HG03469 (cell line): Measurements from ENCODE around the gene ENHO.
"Not testable (repeated sequence)": the region's sequence is repeated elsewhere in the genome, so short reads cannot be mapped to it uniquely, and the experiment has no call there.

Experiments
- ATAC-seq: cut with Tn5 transposase; IDR thresholded peaks from one replicate; pipeline ENCODE4 v1.9.1; 2021; ENCODE audit warnings: mild to moderate bottlenecking, moderate library complexity, moderate number of reproducible peaks; ENCODE audit not compliant: unreplicated experiment

Gene ENHO

GRCh38 chr9:34532041-34532440, 9.3 kb upstream of the ENHO start:
- not testable (repeated sequence) for ATAC-seq

GRCh38 chr9:34526026-34526425, 3.2 kb upstream of the ENHO start:
- ATAC-seq, result no peak

GRCh38 chr9:34524349-34524748, 1.6 kb upstream of the ENHO start:
- no peak for ATAC-seq

DNA sequence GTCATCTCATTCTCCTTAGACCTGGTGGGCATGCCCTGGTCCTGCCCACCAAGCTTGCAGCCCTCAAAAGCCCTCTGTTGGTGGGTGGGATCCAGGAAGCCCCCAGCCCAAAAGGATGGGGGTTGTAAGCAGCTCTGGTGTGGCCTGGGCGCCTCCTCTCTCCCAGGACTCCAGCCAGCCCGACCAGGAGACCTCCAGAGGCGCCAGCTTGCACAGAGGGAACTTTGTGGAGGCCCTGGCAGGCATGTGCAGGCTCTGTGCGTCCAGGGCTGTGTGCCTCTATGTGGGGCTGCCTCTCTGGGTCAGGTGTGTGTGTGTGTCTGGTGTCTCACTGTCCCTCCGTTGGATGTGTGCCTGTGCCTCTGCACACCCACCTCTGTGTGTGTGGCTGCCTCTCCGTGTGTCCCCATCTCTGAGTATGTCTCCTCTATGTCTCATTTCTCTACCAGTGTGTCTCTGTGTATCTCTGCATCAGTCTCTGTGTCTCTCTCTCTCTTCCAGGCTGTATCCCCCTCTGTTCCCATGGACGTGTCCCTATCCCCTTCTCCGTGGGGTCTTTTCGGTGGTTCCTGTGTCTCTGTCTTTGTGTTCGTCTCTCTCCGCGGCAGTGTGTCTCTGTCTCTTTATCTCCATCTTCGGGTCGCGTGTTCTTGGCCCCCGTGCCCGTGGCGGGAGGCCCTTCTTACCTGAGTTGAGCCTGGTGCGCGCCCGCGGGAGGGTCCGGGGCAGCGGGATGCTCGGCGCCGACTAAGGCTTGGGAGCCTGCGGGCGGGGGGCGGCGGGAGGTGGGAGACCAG, 501 bp downstream of the ENHO start:
- no peak for ATAC-seq

- no peak for ATAC-seq
These were observed 1.3 kb downstream of the ENHO start for GRCh38 chr9:34521406-34522045.

- no peak for ATAC-seq
These were observed 2.0 kb downstream of the ENHO start for GRCh38 chr9:34520505-34521385.

DNA sequence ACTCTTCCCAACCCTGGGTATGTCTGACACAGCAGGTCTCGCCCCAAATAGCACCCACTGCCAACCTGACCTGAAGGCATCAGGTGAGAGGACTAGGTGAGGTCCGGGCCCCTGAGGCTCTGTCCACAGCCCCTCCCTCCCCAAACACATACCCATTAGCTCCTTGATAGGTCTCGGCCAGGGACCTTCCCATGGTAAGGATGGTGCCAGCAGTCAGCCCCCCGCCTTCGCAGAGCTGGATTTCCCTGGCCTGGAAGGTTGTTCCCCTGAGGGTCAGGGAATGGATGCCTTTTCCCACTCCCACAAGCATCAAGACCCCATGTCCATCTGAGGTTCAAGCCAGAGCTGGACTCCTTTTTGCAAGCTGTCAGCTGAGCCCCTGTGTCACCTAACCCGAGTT, 2.7 kb downstream of the ENHO start:
- no peak for ATAC-seq

DNA sequence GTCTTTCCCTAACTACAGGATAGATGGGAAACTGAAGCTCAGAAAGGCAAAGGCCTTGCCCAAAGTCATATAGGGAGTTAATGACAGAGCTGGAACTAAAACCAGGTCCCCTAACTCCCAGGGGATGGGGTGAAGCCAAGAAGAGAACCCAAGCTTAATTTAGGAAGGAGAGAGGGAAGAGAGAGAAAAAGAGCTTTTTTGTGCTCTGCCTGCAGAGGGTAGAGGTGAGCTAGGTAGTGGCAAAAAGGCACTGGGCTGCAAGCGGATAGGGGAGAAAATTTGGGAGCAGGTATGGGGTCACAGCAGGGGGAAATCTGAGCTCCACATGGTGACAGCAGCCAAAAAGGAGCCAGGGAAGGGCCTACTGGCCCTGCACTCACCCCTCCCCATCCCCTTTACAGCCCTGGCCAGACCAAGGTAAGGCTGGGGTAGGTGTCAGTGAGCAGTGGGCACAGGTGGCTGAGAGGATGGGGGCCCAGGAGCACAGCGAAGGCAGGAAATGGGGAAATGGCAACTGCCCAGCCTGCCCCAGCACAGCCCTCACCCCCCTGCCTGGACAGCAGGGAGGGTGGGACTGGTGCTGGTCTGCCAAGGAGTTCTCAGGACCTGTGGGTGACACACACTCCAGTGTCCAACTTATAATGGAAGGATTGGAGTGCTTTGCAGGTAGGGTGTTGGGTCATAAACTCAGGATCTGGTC, 3.3 kb downstream of the ENHO start:
- no peak for ATAC-seq

GRCh38 chr9:34518896-34519295, 3.9 kb downstream of the ENHO start:
- ATAC-seq, result no peak

GRCh38 chr9:34518110-34518616, 4.6 kb downstream of the ENHO start:
- ATAC-seq, result no peak

DNA sequence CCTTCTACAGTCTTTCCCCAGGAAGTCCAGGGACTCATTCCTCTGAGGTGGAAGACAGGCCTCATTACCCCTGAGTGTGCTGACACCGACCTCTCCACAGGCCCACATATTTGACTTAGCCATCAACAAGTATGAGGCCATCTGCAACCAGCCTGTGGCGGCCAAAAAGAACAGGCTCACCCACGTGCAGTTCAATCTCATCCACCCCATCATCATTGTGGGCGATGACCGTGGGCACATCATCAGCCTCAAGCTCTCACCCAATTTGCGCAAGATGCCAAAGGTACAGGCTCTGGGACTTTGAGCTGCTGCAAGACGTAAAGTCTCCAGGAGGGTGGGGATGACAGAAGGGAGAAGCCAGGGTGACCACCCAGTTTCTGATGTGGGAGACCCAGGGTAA, 5.6 kb downstream of the ENHO start:
- ATAC-seq, result no peak

DNA sequence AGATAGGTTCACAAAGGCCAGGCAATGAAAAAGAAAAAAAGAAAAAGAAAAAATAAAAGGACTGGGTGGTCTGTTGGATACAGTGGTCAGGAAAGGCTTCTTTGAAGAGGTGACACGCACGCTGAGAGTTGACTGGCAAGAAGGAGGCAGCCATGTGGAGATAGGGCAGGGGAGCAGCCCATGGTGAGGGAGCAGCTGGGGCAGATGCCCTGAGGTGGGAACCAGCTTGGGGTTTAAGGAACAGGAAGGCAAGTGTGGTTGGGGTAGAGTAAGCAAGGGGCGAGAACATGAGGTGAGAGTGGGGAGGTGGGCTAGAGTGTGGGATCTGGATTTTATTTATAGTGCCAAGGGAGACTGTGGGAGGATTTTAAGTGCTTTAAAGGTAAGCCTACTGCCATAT, 6.8 kb downstream of the ENHO start:
- ATAC-seq, result no peak

DNA sequence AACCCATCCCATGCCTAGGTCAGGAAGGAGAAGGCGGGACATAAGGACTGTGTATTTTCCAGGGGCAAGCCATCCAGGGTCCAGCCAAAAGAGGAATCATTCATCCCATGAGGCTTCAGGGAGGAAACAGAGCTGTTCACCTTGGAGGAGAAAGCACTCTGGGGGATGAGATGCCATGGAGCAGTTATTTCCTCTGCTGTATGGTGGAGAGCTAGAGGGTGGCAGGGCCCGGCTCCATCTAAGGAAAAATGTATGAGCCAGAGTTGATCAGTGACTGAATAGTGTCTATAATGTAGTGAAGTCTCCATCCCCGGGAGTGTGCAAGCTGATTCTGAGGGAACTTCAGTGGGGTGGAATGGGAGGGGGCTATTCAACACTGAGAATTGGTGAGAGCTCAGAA, 8.0 kb downstream of the ENHO start:
- no peak for ATAC-seq

GRCh38 chr9:34514401-34514800, 8.4 kb downstream of the ENHO start:
- ATAC-seq, result no peak

DNA sequence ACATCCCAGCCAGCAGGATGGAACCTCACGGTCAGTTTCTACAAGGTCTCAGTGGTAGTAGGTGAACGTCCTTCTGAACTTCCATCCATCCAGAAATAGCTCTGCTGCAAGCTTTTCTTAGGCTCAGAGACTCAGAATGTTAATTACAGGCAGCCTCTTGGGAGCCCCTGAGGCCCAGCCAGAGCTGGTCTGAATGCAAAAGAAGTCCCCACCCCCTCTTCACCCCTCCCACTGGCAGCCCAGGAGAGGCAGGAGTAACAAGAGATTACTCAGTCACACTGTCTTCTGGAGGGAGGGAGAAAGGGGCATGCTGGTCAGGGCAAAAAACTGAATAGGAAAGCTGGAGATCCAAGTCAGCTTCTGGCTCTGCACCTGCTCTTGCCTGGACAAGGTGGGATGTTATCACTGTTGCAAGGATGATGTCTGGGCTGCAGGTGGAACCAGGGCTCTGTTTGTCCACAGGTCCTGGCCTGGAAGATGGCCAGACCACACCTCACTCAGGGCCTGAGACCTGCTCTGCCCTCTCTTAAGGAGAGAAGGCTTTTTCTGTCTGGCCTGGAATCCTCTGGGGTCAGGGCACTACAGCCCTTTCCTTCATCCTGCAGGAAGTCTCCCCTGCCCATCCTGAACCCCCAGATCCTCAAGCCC, 9.1 kb downstream of the ENHO start:
- ATAC-seq, result no peak

- no peak for ATAC-seq
These were observed 10.4 kb downstream of the ENHO start for GRCh38 chr9:34512131-34513078.

DNA sequence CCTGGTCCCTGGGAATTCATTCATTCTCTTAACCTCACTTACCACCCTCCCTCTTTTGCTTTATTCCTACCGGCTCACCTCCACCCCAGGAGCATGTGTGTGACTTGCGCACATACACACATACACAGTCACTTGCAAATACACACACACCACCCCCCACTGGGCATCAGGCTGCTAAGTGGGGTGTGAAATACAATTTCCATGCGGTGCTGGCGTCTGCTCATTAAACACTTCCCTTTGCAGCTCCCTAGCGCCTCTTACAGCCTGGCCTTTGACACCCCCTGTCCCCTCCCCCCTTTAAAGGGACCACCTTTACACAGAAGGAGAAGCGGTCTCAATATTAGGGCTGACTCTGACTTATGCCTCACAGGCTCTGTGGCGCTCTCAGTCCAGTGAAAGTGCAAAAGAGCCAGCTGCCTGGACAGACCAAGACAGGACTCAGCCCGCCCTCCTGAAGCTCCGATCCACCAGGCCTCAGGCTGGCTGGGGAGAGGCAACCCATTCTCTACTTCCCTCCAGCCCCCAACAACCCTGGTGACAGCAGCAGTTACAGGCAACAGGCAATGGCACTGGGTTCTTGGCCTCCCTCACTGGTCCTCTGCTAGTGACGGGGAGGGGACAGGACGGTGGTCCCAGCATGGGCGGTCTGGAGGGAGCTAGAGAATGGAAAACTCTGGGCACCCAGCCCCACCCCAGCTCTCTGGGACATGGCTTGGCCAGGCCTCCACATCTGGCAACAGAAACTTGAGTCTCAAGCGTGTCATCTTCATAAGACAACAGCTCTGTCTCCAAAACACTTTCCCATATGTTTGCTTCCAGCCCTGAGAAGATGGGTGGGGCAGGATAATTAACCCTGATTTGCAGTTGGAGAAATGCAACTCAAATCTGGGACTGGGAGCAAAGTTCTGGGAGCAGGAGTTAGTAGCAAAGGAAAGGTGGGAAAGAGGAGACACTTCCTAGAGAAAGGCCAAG, 12.0 kb downstream of the ENHO start:
- no peak for ATAC-seq

DNA sequence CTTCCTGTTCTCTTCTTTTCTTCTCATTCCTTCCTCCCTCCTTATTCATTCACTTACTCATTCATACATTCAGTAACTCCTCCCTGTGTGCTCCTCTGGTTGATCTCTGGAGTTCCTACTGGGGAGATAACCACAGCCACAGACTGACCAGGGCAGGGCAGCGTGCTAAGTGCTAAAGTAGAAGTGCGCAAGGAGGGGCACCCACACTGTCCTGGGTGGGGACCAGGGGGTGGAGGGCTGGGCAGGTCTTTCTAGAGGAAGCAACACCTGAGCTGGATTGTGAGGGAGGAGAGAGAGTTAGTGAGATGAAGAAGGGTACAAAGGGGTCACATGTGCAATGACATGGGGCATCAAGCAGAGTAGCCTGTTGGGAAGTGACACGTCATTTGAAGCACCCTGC, 13.8 kb downstream of the ENHO start:
- no peak for ATAC-seq
